ENCODE measurements around the gene USP46. TPM values are rescaled to one million over a fixed set of nuclear protein-coding genes. Genes with fewer than 3 reads are reported as not detected.
A peak's percentile ranks its signal among the peaks of the same experiment; 100 is the strongest.

Gene USP46
- total and polyA plus RNA-seq, 12 donors, result 4.8 to 113 (median 65.8) TPM

- Histone ChIP-seq H3K4me1 (peaks cover 0 to 71% (median 34%) of the 10 kb centered on the region in 9 donors), H3K9me3 (peaks cover 0 to 6% (median 0%) of the 10 kb centered on the region in 11 donors), H3K27me3 (no peaks in the 10 kb centered on the region), H3K4me3 (no peak overlapping the region), H3K36me3 (no peaks in the 10 kb centered on the region), H3K27ac (peak overlapping the region in 2 of 10 donors; percentile 31 to 48)
- no peak for TF ChIP-seq CTCF (IDR thresholded peaks at IDR 0.05)
- ATAC-seq (no peak), DNase-seq (no peak)
- intact Hi-C loops (cut with DNase I), result loop anchor here in 6 of 10 donors (5.0 to 10.0 kb wide), 6 partner anchors 57 to 327 kb away; partner anchors contain the start of gene RASL11B (in 2 of the 6)
These were observed 3.6 kb downstream of the USP46 start for GRCh38 chr4:52655506-52655905.

GRCh38 chr4:52651996-52652672, 7.0 kb downstream of the USP46 start:
- no peak overlapping the region for H3K4me3 ChIP-seq
- peaks cover 0 to 73% (median 32%) of the 10 kb centered on the region in 9 donors for H3K4me1 ChIP-seq
- no peaks in the 10 kb centered on the region for H3K36me3 ChIP-seq
- no peak for ATAC-seq
- no peak for TF ChIP-seq CTCF (IDR thresholded peaks at IDR 0.05)
- H3K27me3 ChIP-seq, result no peaks in the 10 kb centered on the region
- intact Hi-C loops (cut with DNase I), result loop anchor here in 2 of 10 donors (10.0 kb wide), 1 partner anchor 213 kb away; the partner anchor contains the start of gene RASL11B (in 2 of the 2)
- peaks cover 0 to 6% (median 0%) of the 10 kb centered on the region in 11 donors for H3K9me3 ChIP-seq
- H3K27ac ChIP-seq, result peak overlapping the region in 1 of 10 donors; percentile 27
- DNase-seq, result no peak
- WGBS, 2 donors, result 40 to 67% methylated on average over 2 of the region's 2 CpGs

GRCh38 chr4:52648836-52649235, 10.3 kb downstream of the USP46 start:
- H3K27me3 ChIP-seq, result no peaks in the 10 kb centered on the region
- H3K36me3 ChIP-seq, result no peaks in the 10 kb centered on the region
- no peak for TF ChIP-seq CTCF (IDR thresholded peaks at IDR 0.05)
- intact Hi-C loops (cut with DNase I), result loop anchor here in 1 of 10 donors (10.0 kb wide), 1 partner anchor 54 kb away; no protein-coding TSS in a partner anchor
- peaks cover 4 to 68% (median 41%) of the 10 kb centered on the region in 9 donors for H3K4me1 ChIP-seq
- no peak overlapping the region for H3K4me3 ChIP-seq
- ATAC-seq, result no peak
- WGBS, 2 donors, result 81% methylated on average over 1 of the region's 1 CpG
- no peak overlapping the region for H3K27ac ChIP-seq
- no peak for DNase-seq
- peaks cover 0 to 6% (median 0%) of the 10 kb centered on the region in 11 donors for H3K9me3 ChIP-seq

GRCh38 chr4:52646741-52647140, 12.4 kb downstream of the USP46 start:
- H3K4me1 ChIP-seq, result peaks cover 13 to 81% (median 53%) of the 10 kb centered on the region in 9 donors
- intact Hi-C loops (cut with DNase I), result loop anchor here in 1 of 10 donors (10.0 kb wide), 1 partner anchor 52 kb away; no protein-coding TSS in a partner anchor
- no peaks in the 10 kb centered on the region for H3K27me3 ChIP-seq
- H3K4me3 ChIP-seq, result no peak overlapping the region
- 82 to 85% methylated on average over 2 of the region's 2 CpGs for WGBS, 2 donors
- no peaks in the 10 kb centered on the region for H3K36me3 ChIP-seq
- no peak overlapping the region for H3K27ac ChIP-seq
- TF ChIP-seq CTCF (IDR thresholded peaks at IDR 0.05), result no peak
- no peak for DNase-seq
- H3K9me3 ChIP-seq, result no peaks in the 10 kb centered on the region
- ATAC-seq, result no peak
